PC-9 (cell line): Measurements from ENCODE around the gene SLC9B1. TPM values are rescaled to one million over a fixed set of nuclear protein-coding genes. Genes with fewer than 3 reads are reported as not detected.

Experiments used
- BruUV-seq: library from RNA; stranded (reverse); fragments of 400-500 nt; replicated peaks from 2 replicates; lab custom pipeline; 2021; lab: Mats Ljungman, UMichigan
- CTCF ChIA-PET: fragments of 300-600 bp; sonication (Branson Sonifier 250); formaldehyde crosslinking; loops from one replicate; lab custom pipeline; 2022; ENCODE audit warnings: antibody characterized with exemption; lab: Charles Lee
- POLR2A ChIA-PET: fragments of 300-600 bp; sonication (Branson Sonifier 250); formaldehyde crosslinking; loops from one replicate; lab custom pipeline; 2022; ENCODE audit warnings: antibody characterized with exemption; ENCODE audit not compliant: unreplicated experiment; lab: Charles Lee
- DNase-seq, 2 experiments: peaks; one replicate each; pipeline versions ENCODE4 v3.0.0 to v3.0.0-alpha.2; 2015 to 2022; ENCODE audit warnings: mixed read lengths in 1 of 2
- H2AFZ ChIP-seq: fragments of 200-600 bp; sonication (generic); 2 replicates; pipeline ENCODE4 v1.8.1; 2017; ENCODE audit warnings: antibody characterized with exemption
- H3F3A ChIP-seq: fragments of 200-600 bp; sonication (generic); 2 replicates; pipeline ENCODE4 v1.8.1; 2017; ENCODE audit warnings: antibody characterized with exemption, mild to moderate bottlenecking, low read depth; ENCODE audit not compliant: insufficient read depth
- H3K27ac ChIP-seq: fragments of 200-600 bp; sonication (generic); 2 replicates; pipeline ENCODE4 v1.6.1; 2016; ENCODE audit warnings: mixed run types
- H3K27me3 ChIP-seq: fragments of 200-600 bp; sonication (generic); 2 replicates; pipeline ENCODE4 v1.6.1; 2016; ENCODE audit warnings: low read depth, mixed run types; ENCODE audit not compliant: insufficient read depth
- H3K36me3 ChIP-seq: fragments of 200-600 bp; sonication (generic); 2 replicates; pipeline ENCODE4 v1.6.1; 2016; ENCODE audit warnings: low read depth, mixed run types
- H3K4me1 ChIP-seq: fragments of 200-600 bp; sonication (generic); replicated peaks from 2 replicates; pipeline ENCODE4 v1.6.1; 2016; ENCODE audit warnings: mixed run types; ENCODE audit not compliant: insufficient read depth
- H3K4me2 ChIP-seq: fragments of 200-600 bp; sonication (generic); 2 replicates; pipeline ENCODE4 v1.6.1; 2017; ENCODE audit warnings: mixed run types
- H3K4me3 ChIP-seq: fragments of 200-600 bp; sonication (generic); 2 replicates; pipeline ENCODE4 v1.6.1; 2016; ENCODE audit warnings: mixed run types
- H3K79me2 ChIP-seq: fragments of 200-600 bp; sonication (generic); 2 replicates; pipeline ENCODE4 v1.6.1; 2017; ENCODE audit warnings: low read depth, mixed run types
- H3K9me2 ChIP-seq: fragments of 200-600 bp; sonication (generic); 2 replicates; pipeline ENCODE4 v1.8.1; 2017; ENCODE audit warnings: mild to moderate bottlenecking; ENCODE audit not compliant: insufficient read depth
- H3K9me3 ChIP-seq: fragments of 200-600 bp; sonication (generic); 2 replicates; pipeline ENCODE4 v1.8.1; 2016; ENCODE audit warnings: low read depth; ENCODE audit not compliant: insufficient read depth
- H4K20me1 ChIP-seq: fragments of 200-600 bp; sonication (generic); 2 replicates; pipeline ENCODE4 v1.8.1; 2017; ENCODE audit not compliant: insufficient read depth
- EZH2 ChIP-seq: fragments of 200-600 bp; sonication (generic); IDR thresholded peaks from 2 replicates; pipeline ENCODE4 v1.8.0; 2017; ENCODE audit warnings: antibody characterized with exemption, low read depth
- intact Hi-C: fragments of 100-400 bp; cut with micrococcal nuclease; formaldehyde crosslinking; loops from one replicate; pipeline ENCODE4 v1.10.0; 2022; ENCODE audit not compliant: unreplicated experiment
- total RNA-seq: library from RNA; stranded (reverse); gene quantifications from 2 replicates; pipeline ENCODE4 v1.2.3, GENCODE V29; 2021
- TF ChIP-seq, protein P1 (sequence below): fragments of 200-600 bp; sonication (generic); conservative IDR thresholded peaks from 2 replicates; pipeline ENCODE4 v1.6.1; 2017; ENCODE audit warnings: mixed run types, antibody characterized with exemption, mild to moderate bottlenecking, moderate library complexity

SLC9B1 gene
- total RNA-seq, 1 experiment from 2014 or later = not detected

DNA sequence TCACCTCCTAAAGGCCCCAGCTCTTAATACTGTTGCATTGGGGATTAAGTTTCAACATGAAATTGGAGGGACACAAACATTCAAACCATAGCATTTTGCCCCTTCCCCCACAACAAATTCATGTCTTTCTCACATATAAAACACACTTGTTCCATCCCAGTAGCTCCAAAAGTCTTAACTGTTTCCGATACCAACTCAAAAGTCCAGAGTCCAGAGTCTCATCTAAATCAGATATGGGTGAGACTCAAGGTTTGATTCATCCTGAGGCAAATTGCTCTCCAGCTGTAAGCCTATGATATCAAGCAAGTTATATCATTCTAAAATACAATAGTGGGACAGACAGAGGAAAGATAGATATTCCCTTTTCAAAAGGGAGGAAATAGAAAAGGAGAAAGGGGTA is 8.7 kb downstream of the SLC9B1 start:
- DNase-seq = no peak
- Histone ChIP-seq H3K79me2 (no peaks in the 10 kb centered on the region), H3K4me2 (no peak overlapping the region), H3K4me1 (peaks cover 10% of the 10 kb centered on the region), H3K9me2 (no peaks in the 10 kb centered on the region), H3F3A (no peaks in the 10 kb centered on the region), H3K9me3 (no peaks in the 10 kb centered on the region), H3K27ac (no peak overlapping the region), H2AFZ (no peak overlapping the region), H4K20me1 (no peaks in the 10 kb centered on the region), H3K4me3 (no peak overlapping the region), H3K36me3 (no peaks in the 10 kb centered on the region), H3K27me3 (no peaks in the 10 kb centered on the region)
- no peak for TF ChIP-seq EZH2
- TF ChIP-seq, protein P1, sequence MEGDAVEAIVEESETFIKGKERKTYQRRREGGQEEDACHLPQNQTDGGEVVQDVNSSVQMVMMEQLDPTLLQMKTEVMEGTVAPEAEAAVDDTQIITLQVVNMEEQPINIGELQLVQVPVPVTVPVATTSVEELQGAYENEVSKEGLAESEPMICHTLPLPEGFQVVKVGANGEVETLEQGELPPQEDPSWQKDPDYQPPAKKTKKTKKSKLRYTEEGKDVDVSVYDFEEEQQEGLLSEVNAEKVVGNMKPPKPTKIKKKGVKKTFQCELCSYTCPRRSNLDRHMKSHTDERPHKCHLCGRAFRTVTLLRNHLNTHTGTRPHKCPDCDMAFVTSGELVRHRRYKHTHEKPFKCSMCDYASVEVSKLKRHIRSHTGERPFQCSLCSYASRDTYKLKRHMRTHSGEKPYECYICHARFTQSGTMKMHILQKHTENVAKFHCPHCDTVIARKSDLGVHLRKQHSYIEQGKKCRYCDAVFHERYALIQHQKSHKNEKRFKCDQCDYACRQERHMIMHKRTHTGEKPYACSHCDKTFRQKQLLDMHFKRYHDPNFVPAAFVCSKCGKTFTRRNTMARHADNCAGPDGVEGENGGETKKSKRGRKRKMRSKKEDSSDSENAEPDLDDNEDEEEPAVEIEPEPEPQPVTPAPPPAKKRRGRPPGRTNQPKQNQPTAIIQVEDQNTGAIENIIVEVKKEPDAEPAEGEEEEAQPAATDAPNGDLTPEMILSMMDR = no peak
- ChIA-PET POLR2A (no interaction called here), CTCF (no interaction called here)
- BruUV-seq = no TSS peak
- intact Hi-C loops = loop anchor here (10.0 kb wide), 1 partner anchor 666 kb away; the partner anchor contains the start of gene SLC39A8

DNA sequence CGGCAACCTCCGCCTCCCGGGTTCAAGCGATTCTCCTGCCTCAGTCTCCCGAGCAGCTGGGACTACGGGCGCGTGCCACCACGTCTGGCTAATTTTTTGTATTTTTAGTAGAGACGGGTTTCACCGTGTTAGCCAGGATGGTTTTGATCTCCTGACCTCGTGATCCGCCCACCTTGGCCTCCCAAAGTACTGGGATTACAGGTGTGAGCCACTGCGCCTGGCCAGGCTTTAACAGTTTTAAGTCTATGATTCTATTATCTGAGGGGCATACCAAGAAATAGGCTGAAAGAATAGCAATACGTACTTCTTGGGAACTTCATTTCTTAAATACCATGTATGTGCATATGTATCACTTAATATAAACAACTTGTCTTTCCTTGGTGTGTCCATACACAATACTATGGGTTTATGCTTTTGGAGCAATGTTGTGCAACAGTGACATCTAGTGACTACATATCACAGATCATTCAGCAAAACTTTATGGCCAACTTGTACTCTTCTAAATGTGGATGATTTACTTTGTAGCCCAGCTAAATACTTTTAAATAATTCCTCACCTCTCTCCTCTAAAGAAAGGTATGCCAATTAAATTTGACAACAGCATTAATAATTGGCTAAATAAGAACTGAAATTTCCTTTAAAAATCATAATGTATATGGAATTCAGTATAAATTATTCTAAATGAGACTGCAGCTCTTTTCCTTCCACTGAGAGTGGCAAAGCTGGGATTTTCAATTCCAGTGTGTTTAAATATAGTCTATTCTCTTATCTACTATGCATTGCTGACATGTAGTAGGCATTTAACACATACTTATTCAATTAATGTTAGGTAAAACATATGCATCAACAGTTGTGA is 10.4 kb downstream of the SLC9B1 start:
- intact Hi-C loops = loop anchor here (1.0 kb wide), 4 partner anchors 23 to 578 kb away; no protein-coding TSS in a partner anchor
- peaks cover 10% of the 10 kb centered on the region for H3K4me1 ChIP-seq
- ChIA-PET CTCF (interaction anchor here (0.7 kb wide), 1 partner anchor 261 kb away, joined by 4 read pairs; no protein-coding TSS in a partner anchor), POLR2A (interaction anchor here (0.6 kb wide), 1 partner anchor 200 kb away, joined by 4 read pairs; no protein-coding TSS in a partner anchor)
- H3K79me2 ChIP-seq = no peaks in the 10 kb centered on the region
- no peak overlapping the region for H3K4me2 ChIP-seq
- no peak overlapping the region for H3K27ac ChIP-seq
- no peak for TF ChIP-seq EZH2
- TF ChIP-seq, protein P1 = peak; percentile 64
- no peaks in the 10 kb centered on the region for H3K9me2 ChIP-seq
- no peaks in the 10 kb centered on the region for H3K9me3 ChIP-seq
- no TSS peak for BruUV-seq
- H4K20me1 ChIP-seq = no peaks in the 10 kb centered on the region
- H3K27me3 ChIP-seq = no peaks in the 10 kb centered on the region
- no peaks in the 10 kb centered on the region for H3F3A ChIP-seq
- no peak overlapping the region for H3K4me3 ChIP-seq
- DNase-seq = peak in 1 of 2 experiments; percentile 52
- no peaks in the 10 kb centered on the region for H3K36me3 ChIP-seq
- H2AFZ ChIP-seq = no peak overlapping the region

DNA sequence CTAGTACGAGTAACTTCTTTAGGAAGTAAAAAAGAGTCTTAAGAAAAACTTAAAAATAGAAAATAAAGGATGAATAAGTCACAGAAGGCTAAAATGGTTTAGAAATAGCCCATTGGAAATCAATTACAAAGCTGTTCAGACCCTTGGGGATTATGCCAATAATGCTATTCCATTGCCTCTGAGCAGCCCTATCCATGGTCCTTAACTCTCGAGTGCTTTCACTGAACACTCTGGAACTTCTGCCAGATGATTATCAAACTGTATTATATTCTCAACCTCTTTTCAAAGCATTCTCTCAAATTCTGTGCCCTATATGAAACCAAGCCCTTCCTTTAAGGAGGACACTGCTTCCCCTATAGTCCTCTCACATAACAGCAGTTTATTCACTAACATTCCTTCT is 17.0 kb downstream of the SLC9B1 start:
- Histone ChIP-seq H3K27me3 (no peaks in the 10 kb centered on the region), H3F3A (no peaks in the 10 kb centered on the region), H3K36me3 (no peaks in the 10 kb centered on the region), H3K27ac (no peak overlapping the region), H3K4me1 (no peaks in the 10 kb centered on the region), H4K20me1 (no peaks in the 10 kb centered on the region), H3K4me2 (no peak overlapping the region), H3K9me2 (no peaks in the 10 kb centered on the region), H2AFZ (no peak overlapping the region), H3K79me2 (no peaks in the 10 kb centered on the region), H3K4me3 (no peak overlapping the region), H3K9me3 (no peaks in the 10 kb centered on the region)
- ChIA-PET CTCF (no interaction called here), POLR2A (interaction anchor here (0.6 kb wide), 1 partner anchor 22 kb away, joined by 5 read pairs; no protein-coding TSS in a partner anchor)
- TF ChIP-seq EZH2 = no peak
- TF ChIP-seq, protein P1 = no peak
- no peak for DNase-seq
- intact Hi-C loops = no loop called here
- no TSS peak for BruUV-seq
